HL-60 (cell line): ENCODE results near the gene DIS3L.
A peak's percentile ranks its signal among the peaks of the same experiment; 100 is the strongest.
"Not testable (repeated sequence)": the region's sequence is repeated elsewhere in the genome, so short reads cannot be mapped to it uniquely, and the experiment has no call there.

Source experiments
- DNase-seq, 2 experiments: peaks; one replicate each; pipeline ENCODE4 v3.0.0-alpha.2; 2010 to 2020; ENCODE audit warnings: low read depth in 1 of 2, low spot score in 1 of 2
- H3K27ac ChIP-seq: fragments of 250-450 bp; sonication (Bioruptor Pico); replicated peaks from 2 replicates; pipeline ENCODE4 v1.5.1; 2020; ENCODE audit warnings: mild to moderate bottlenecking, moderate library complexity
- H3K27me3 ChIP-seq: fragments of 250-450 bp; sonication (Bioruptor Pico); 2 replicates; pipeline ENCODE4 v1.5.1; 2021; ENCODE audit warnings: mild to moderate bottlenecking, moderate library complexity; ENCODE audit not compliant: insufficient read depth, poor library complexity, severe bottlenecking
- H3K4me3 ChIP-seq: replicated peaks from 2 replicates; pipeline ENCODE4 v1.5.1; 2011; ENCODE audit warnings: mild to moderate bottlenecking, control low read depth, low read length; ENCODE audit not compliant: insufficient read depth
- CTCF ChIP-seq: IDR thresholded peaks from one replicate; pipeline ENCODE4 v1.5.1; 2011; ENCODE audit warnings: low read length, control low read depth, inconsistent platforms; ENCODE audit not compliant: insufficient read depth
- GABPA ChIP-seq: IDR thresholded peaks from 2 replicates; pipeline ENCODE4 v1.6.1; 2012; ENCODE audit warnings: low read depth
- POLR2AphosphoS5 ChIP-seq: IDR thresholded peaks from 2 replicates; pipeline ENCODE4 v1.6.1; 2012; ENCODE audit warnings: low read depth
- REST ChIP-seq: IDR thresholded peaks from 2 replicates; pipeline ENCODE4 v1.6.1; 2012; ENCODE audit warnings: low read depth; ENCODE audit not compliant: insufficient replicate concordance
- SPI1 ChIP-seq: IDR thresholded peaks from 2 replicates; pipeline ENCODE4 v1.6.1; 2012; ENCODE audit warnings: low read depth, mild to moderate bottlenecking, borderline replicate concordance

The DIS3L gene

DNA sequence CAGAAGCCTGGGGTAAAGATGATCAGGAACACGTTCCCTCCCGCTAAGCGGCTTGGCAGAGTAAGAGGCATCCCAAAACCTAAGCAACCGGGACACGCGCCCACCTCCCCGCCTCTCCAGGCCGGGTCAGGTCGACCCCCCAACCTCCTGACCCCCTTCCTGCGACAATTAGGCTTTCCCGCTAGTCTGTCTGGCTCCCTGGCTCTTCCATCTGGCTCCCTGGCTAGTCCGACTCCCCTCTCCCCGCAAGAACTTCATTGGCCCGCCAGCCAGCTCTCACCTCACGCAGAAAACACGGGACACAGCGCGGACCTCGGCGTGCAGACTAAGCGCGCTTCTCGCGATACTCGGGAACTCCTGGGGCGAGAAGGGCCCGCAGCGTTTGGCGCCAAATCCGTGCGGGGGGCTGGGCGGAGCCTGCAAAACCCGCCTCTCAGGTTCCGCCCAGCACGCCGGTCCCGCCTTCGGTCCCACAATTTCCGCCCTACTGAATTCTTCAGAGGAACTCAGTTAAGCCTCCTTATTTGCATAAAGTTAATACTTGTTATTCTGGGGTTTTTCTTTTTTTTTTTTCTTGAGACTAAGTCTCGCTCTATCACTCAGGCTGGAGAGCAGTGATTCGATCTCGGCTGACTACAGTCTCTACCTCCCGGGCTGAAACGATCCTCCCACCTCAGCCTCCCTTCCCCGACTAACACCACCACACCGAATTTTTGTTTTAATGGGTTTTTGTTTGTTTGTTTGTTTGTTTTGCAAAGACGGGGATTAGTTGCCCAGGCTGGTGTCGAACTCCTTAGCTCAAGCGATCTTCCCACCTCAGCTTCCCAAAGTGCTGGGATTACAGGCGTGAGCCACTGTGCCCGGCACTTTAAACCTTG lies 63.2 kb downstream of the DIS3L start, which contains the start of gene TIPIN:
Gene TIPIN, minus strand, starts transcription at position 327 of the 878 bp plus-strand sequence. CDS start 3,738 bp downstream, outside the sequence.
- Histone ChIP-seq H3K27me3 (no peaks in the 10 kb centered on the region), H3K4me3 (peak within 1 kb of the TSS; percentile 59), H3K27ac (peak within 1 kb of the TSS; percentile 90)
- TF ChIP-seq SPI1 (peak; percentile 55; the same call in 1 of the 2 replicates), POLR2AphosphoS5 (peak; percentile 94), REST (peak; percentile 72), GABPA (no peak; the same call in 1 of the 2 replicates), CTCF (no peak)
- peak; percentile 94 to 98 for DNase-seq

DNA sequence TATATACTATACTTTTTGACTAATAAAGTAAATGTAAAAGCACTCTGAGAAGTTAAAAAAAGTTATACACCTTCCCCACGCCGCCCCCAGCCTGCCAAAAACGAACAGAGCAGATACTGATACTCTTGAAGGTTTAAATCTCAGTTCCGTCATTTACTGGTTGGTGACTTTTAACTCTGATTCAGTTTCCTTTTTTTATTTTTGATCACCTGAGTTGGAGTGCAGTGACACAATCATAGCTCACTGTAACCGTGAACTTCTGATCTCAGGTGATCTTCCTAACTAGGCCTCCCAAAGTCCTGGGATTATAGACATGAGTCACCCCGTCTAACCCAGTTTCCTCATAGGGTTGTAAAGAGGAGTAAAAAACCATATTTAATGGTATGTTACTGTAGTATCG lies 66.4 kb downstream of the DIS3L start:
- Histone ChIP-seq H3K27me3 (no peaks in the 10 kb centered on the region), H3K27ac (no peak overlapping the region), H3K4me3 (no peak overlapping the region)
- TF ChIP-seq GABPA = no peak
- TF ChIP-seq POLR2AphosphoS5 = no peak
- TF ChIP-seq SPI1 = no peak
- no peak for TF ChIP-seq REST
- no peak for TF ChIP-seq CTCF
- no peak for DNase-seq

GRCh38 chr15:66361745-66362460 lies 68.5 kb downstream of the DIS3L start:
- not testable (repeated sequence) for DNase-seq, H3K4me3 ChIP-seq, H3K27me3 ChIP-seq, H3K27ac ChIP-seq

DNA sequence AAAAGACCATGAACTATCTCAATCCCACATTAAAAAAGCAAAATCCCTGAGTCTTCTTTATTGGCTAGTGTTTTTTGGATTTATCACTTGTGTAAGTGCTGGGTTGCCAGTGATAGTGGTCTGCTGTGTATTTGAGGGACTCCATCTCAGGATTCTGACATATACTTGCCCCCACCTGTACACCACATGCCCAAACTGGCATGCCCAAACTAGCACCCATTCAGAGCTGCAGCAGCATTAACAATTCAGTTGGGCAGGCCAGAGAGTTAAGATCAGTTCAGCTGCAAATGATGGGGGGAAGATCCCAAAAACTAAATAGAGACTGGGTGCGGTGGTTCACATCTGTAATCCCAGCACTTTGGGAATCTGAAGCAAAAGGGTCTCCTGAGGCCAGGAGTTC lies 69.4 kb downstream of the DIS3L start:
- Histone ChIP-seq H3K27me3 (no peaks in the 10 kb centered on the region), H3K27ac (no peak overlapping the region), H3K4me3 (no peak overlapping the region)
- DNase-seq = no peak
- TF ChIP-seq CTCF = no peak
- TF ChIP-seq REST = no peak
- no peak for TF ChIP-seq SPI1
- TF ChIP-seq POLR2AphosphoS5 = no peak
- no peak for TF ChIP-seq GABPA
